ENCODE measurements around the gene PM20D2.

GRCh38 chr6:89208551-89208950 is 62.7 kb downstream of the PM20D2 start:
- TF ChIP-seq EZH2 (IDR thresholded peaks at IDR 0.05) (no peak), POLR2AphosphoS5 (IDR thresholded peaks at IDR 0.05; ENCODE audit: borderline replicate concordance, low read depth, low read length) (no peak), FOXP2 (optimal IDR thresholded peaks at IDR 0.05; ENCODE audit: control extremely low read depth, extremely low read length, insufficient read depth) (no peak)

Data from SK-N-MC (cell line).